Stomach (tissue), 9 donors: ENCODE data around the gene CARHSP1. TPM values are rescaled to one million over a fixed set of nuclear protein-coding genes. Genes with fewer than 3 reads are reported as not detected.

Source experiments
- DNase-seq, 2 donors: peaks; one replicate each; pipeline versions ENCODE4 v3.0.0 to v3.0.0-alpha.2; 2013 to 2019
- H3K27ac ChIP-seq, 5 donors: fragments of 200-600 bp in 4 of 5; sonication (generic) in 4 of 5; one replicate each; pipeline ENCODE4 v1.5.1; 2013 to 2019; ENCODE audit warnings: mild to moderate bottlenecking in 1 of 5, moderate library complexity in 1 of 5
- H3K27me3 ChIP-seq, 3 donors: fragments of 200-600 bp; sonication (generic); one replicate each; pipeline ENCODE4 v1.5.1; 2017 to 2019; ENCODE audit warnings: mixed run types in 1 of 3
- H3K36me3 ChIP-seq, 4 donors: fragments of 200-600 bp; sonication (generic); 1 replicate in 3 of 4; 2 replicates in 1 of 4; pipeline ENCODE4 v1.5.1; 2016 to 2019
- H3K4me1 ChIP-seq, 4 donors: fragments of 200-600 bp; sonication (generic); one replicate each; pipeline ENCODE4 v1.5.1; 2016 to 2019
- H3K4me3 ChIP-seq, 4 donors: fragments of 200-600 bp; sonication (generic) in 3 of 4; one replicate each; pipeline ENCODE4 v1.5.1; 2016 to 2019; ENCODE audit warnings: mild to moderate bottlenecking in 1 of 4
- H3K9me3 ChIP-seq, 4 donors: fragments of 200-600 bp; sonication (generic); one replicate each; pipeline ENCODE4 v1.5.1; 2016 to 2019
- CTCF ChIP-seq, 7 experiments: fragments of 450-650 bp in 4 of 7; fragments of 200-600 bp in 3 of 7; sonication (generic) in 3 of 7; IDR thresholded peaks; one replicate each; pipeline ENCODE4 v1.5.1; 2016 to 2019; ENCODE audit warnings: antibody characterized with exemption in 7 of 7, control low read depth in 2 of 7, mild to moderate bottlenecking in 1 of 7
- EP300 ChIP-seq: sonication (generic); formaldehyde crosslinking; IDR thresholded peaks from one replicate; pipeline ENCODE4 v1.6.1; 2017; ENCODE audit warnings: antibody characterized with exemption
- POLR2A ChIP-seq, 4 donors: fragments of 450-650 bp; IDR thresholded peaks; one replicate each; pipeline ENCODE4 v1.6.1; 2016; ENCODE audit warnings: antibody characterized with exemption in 4 of 4, control low read depth in 2 of 4, mild to moderate bottlenecking in 1 of 4, moderate library complexity in 1 of 4
- POLR2AphosphoS5 ChIP-seq, 3 donors: sonication (generic); formaldehyde crosslinking; IDR thresholded peaks; one replicate each; pipeline ENCODE4 v1.6.1; 2016; ENCODE audit warnings: antibody characterized with exemption in 3 of 3
- WGBS, 5 donors: extraction: QIAGEN DNeasy Blood & Tissue Kit in 3 of 5; methylation state at CpG; one replicate each; pipeline versions ENCODE4 v1.1.5 to v1.1.7; 2013 to 2018; 5-methylcytosine and 5-hydroxymethylcytosine counted together
- intact Hi-C: fragments of 100-400 bp; cut with DNase I; formaldehyde crosslinking; loops from one replicate; pipeline ENCODE4 v1.15.1; 2023; ENCODE audit warnings: low total_unique reads
- polyA plus RNA-seq, 3 donors: library from polyadenylated mRNA; stranded (reverse); fragments of 200-250 nt; gene quantifications; one replicate each; pipeline ENCODE4 v1.2.3, GENCODE V29; 2013
- total RNA-seq, 5 donors: library from RNA; depleted of rRNA; stranded (reverse); fragments of >200 nt; gene quantifications; one replicate each; pipeline versions ENCODE4 v1.1.0 to v1.2.3, GENCODE V29; 2014 to 2016
- donor health status: healthy with polysubstance abuse.
- donor health status: Bipolar disorder and iron deficiency.
- donor health status: healthy.

CARHSP1 gene
- total and polyA plus RNA-seq, 8 donors, result 2.0 to 190 (median 58.5) TPM

- DNase-seq, result no peak
- H3K27ac ChIP-seq, result peak overlapping the region in 3 of 5 donors; percentile 11 to 33 (median 29)
- no peaks in the 10 kb centered on the region for H3K27me3 ChIP-seq
- 90 to 94% (median 92%) methylated on average over 10 to 11 of the region's 11 CpGs for WGBS, 5 donors
- H3K4me1 ChIP-seq, result peaks cover 15 to 42% (median 31%) of the 10 kb centered on the region in 4 donors
- H3K36me3 ChIP-seq, result peaks cover 54 to 87% (median 84%) of the 10 kb centered on the region in 4 donors
- H3K9me3 ChIP-seq, result no peaks in the 10 kb centered on the region
- H3K4me3 ChIP-seq, result no peak overlapping the region
- intact Hi-C loops, result no loop called here
- no peak for TF ChIP-seq CTCF (IDR thresholded peaks at IDR 0.05)
- no peak for TF ChIP-seq EP300
- no peak for TF ChIP-seq POLR2A (IDR thresholded peaks at IDR 0.05)
- TF ChIP-seq POLR2AphosphoS5 (IDR thresholded peaks at IDR 0.05), result no peak
These were observed 13.6 kb downstream of the CARHSP1 start for GRCh38 chr16:8855051-8855786.

DNA sequence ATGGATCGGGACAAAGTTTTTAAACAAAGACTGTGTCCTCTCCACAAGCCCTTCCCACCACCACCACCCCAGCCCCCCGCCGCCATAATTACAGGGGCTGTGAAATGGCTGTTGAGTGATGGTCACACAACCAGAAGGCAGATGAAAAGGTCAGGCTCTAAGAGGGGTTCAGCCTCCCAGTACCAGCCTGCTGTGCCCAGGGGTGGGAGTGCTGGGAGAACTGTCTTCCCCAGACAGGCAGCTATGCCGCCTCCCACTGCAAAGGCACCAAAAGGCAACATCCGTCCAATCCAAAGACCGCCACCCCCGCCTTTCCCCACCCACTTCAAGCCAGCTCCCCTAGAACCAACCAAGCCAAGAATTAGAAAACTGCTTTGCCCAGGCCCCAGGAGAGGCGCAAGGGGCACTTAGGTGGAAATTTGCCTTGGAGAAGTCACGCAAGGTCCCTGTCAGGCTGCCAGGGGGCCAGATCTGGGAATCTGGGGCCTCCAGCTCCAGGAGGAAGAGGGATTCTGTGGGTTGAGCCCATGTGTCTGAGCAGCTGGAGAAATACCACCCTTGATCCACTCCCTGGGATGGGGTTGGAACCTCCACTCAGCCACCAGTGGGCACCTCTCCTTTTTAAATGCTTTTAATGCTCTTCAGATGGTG is 14.4 kb downstream of the CARHSP1 start:
- 83 to 90% (median 88%) methylated on average over 9 of the region's 9 CpGs for WGBS, 5 donors
- Histone ChIP-seq H3K9me3 (no peaks in the 10 kb centered on the region), H3K27me3 (no peaks in the 10 kb centered on the region), H3K4me3 (no peak overlapping the region), H3K4me1 (peaks cover 9 to 42% (median 31%) of the 10 kb centered on the region in 4 donors), H3K27ac (peak overlapping the region in 3 of 5 donors; percentile 11 to 29 (median 27)), H3K36me3 (peaks cover 62 to 93% (median 91%) of the 10 kb centered on the region in 4 donors)
- no peak for DNase-seq
- intact Hi-C loops, result no loop called here
- TF ChIP-seq EP300, result no peak
- no peak for TF ChIP-seq POLR2A (IDR thresholded peaks at IDR 0.05)
- TF ChIP-seq CTCF (IDR thresholded peaks at IDR 0.05), result no peak
- TF ChIP-seq POLR2AphosphoS5 (IDR thresholded peaks at IDR 0.05), result no peak

DNA sequence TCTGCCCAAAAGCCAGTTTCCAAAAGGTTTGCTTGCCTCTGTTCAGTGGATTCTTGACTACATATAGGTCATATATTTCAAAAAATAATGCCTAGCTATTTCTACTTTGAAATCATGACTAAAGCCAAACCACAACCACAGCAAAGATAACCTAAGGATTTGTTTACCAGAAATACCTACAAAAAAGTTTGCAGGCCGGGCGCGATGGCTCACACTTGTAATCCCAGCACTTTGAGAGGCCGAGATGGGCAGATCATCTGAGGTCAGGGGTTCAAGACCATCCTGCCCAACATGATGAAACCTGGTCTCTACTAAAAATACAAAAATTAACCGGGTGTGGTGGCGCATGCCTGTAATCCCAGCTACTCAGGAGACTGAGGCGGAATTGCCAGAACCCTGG is 15.2 kb downstream of the CARHSP1 start:
- Histone ChIP-seq H3K27me3 (no peaks in the 10 kb centered on the region), H3K4me1 (peaks cover 5 to 37% (median 23%) of the 10 kb centered on the region in 4 donors), H3K4me3 (no peak overlapping the region), H3K27ac (peak overlapping the region in 2 of 5 donors; percentile 27 to 29), H3K36me3 (peaks cover 54 to 93% (median 92%) of the 10 kb centered on the region in 4 donors), H3K9me3 (no peaks in the 10 kb centered on the region)
- no peak for TF ChIP-seq POLR2A (IDR thresholded peaks at IDR 0.05)
- TF ChIP-seq POLR2AphosphoS5 (IDR thresholded peaks at IDR 0.05), result no peak
- TF ChIP-seq CTCF (IDR thresholded peaks at IDR 0.05), result no peak
- TF ChIP-seq EP300, result no peak
- WGBS, 5 donors, result 52 to 75% (median 61%) methylated on average over 7 of the region's 7 CpGs
- intact Hi-C loops, result no loop called here
- DNase-seq, result no peak

- 66 to 85% (median 71%) methylated on average over 7 of the region's 7 CpGs for WGBS, 5 donors
- intact Hi-C loops, result no loop called here
- Histone ChIP-seq H3K4me3 (no peak overlapping the region), H3K27me3 (no peaks in the 10 kb centered on the region), H3K36me3 (peaks cover 50 to 93% (median 92%) of the 10 kb centered on the region in 4 donors), H3K9me3 (no peaks in the 10 kb centered on the region), H3K27ac (peak overlapping the region in 3 of 5 donors; percentile 20 to 31 (median 27)), H3K4me1 (peaks cover 5 to 36% (median 20%) of the 10 kb centered on the region in 4 donors)
- DNase-seq, result no peak
- TF ChIP-seq POLR2AphosphoS5 (IDR thresholded peaks at IDR 0.05) (no peak), POLR2A (IDR thresholded peaks at IDR 0.05) (no peak), CTCF (IDR thresholded peaks at IDR 0.05) (no peak)
These were observed 15.7 kb downstream of the CARHSP1 start for GRCh38 chr16:8853150-8853549.
